C4-2B (cell line): Measurements from ENCODE around the gene CTIF.

Experiments
- ZFX ChIP-seq: fragments of 450-650 bp; IDR thresholded peaks from 2 replicates; pipeline ENCODE4 v1.6.1; 2017
- TF ChIP-seq, protein P1 (sequence below): fragments of 450-650 bp; conservative IDR thresholded peaks from 2 replicates; pipeline ENCODE4 v1.5.1; 2017; ENCODE audit warnings: mild to moderate bottlenecking

DNA sequence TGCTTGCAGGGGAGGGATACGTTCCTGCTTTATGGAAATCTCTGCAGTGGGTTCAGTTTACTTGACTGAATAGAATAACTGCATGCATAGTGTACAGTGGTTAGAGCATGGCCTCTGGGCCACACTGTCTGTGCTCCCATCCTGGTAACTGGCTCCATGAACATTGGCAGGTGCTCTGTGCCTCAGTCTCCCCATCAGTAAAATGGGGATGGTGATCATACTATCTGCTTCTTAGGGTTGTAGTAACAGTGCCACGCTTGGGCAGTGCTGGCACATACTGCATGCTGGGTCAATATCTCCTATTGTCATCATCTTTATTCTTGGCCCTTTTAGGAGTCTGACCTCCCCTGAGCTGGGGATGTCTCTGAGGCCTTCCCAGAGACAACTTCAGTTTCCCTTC lies 117.3 kb downstream of the CTIF start:
- TF ChIP-seq, protein P1, sequence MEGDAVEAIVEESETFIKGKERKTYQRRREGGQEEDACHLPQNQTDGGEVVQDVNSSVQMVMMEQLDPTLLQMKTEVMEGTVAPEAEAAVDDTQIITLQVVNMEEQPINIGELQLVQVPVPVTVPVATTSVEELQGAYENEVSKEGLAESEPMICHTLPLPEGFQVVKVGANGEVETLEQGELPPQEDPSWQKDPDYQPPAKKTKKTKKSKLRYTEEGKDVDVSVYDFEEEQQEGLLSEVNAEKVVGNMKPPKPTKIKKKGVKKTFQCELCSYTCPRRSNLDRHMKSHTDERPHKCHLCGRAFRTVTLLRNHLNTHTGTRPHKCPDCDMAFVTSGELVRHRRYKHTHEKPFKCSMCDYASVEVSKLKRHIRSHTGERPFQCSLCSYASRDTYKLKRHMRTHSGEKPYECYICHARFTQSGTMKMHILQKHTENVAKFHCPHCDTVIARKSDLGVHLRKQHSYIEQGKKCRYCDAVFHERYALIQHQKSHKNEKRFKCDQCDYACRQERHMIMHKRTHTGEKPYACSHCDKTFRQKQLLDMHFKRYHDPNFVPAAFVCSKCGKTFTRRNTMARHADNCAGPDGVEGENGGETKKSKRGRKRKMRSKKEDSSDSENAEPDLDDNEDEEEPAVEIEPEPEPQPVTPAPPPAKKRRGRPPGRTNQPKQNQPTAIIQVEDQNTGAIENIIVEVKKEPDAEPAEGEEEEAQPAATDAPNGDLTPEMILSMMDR, result no peak
- no peak for TF ChIP-seq ZFX
